ENCODE data around the gene ARHGEF37.
A peak's percentile ranks its signal among the peaks of the same experiment; 100 is the strongest.

Gene ARHGEF37

DNA sequence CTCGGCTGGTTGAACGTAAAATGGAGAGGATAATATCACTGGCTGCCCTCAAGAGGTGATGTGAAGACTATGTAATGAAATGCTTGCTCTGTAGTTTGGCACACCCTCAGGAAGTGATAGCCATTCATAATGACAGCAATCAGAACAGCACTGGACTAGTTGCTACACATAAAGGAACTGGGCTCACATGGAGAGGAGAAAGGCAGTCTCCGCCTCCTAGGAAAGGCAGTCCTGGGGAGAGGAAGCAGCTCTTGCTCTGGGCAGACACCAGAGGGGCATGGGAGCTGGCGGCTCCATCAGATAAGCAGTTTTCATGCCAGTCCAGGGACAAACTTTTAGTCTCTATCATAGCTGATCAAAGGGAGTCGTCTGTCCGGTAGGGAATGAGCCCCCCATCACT, 46.9 kb downstream of the ARHGEF37 start:
- no CpG with 5 or more reads among the region's 6 CpGs for WGBS (ENCODE audit: insufficient coverage, insufficient read length)
- peaks cover 9% of the 10 kb centered on the region; the same call in 1 of the 2 replicates for H3K4me1 ChIP-seq (ENCODE audit: control insufficient read depth, insufficient read depth, low read length)
- no peaks in the 10 kb centered on the region for H3K36me3 ChIP-seq (ENCODE audit: control insufficient read depth, insufficient read depth, low read length)
- no peaks in the 10 kb centered on the region for H3K9me3 ChIP-seq (ENCODE audit: control insufficient read depth, insufficient read depth, low read length)
- no peak for DNase-seq (ENCODE audit: low read depth, low spot score)
- no peak overlapping the region for H3K4me3 ChIP-seq (ENCODE audit: low read length)
- no peaks in the 10 kb centered on the region for H3K27me3 ChIP-seq (ENCODE audit: control insufficient read depth, insufficient read depth, low read length)
- no peak overlapping the region for H3K27ac ChIP-seq (ENCODE audit: low read length)

DNA sequence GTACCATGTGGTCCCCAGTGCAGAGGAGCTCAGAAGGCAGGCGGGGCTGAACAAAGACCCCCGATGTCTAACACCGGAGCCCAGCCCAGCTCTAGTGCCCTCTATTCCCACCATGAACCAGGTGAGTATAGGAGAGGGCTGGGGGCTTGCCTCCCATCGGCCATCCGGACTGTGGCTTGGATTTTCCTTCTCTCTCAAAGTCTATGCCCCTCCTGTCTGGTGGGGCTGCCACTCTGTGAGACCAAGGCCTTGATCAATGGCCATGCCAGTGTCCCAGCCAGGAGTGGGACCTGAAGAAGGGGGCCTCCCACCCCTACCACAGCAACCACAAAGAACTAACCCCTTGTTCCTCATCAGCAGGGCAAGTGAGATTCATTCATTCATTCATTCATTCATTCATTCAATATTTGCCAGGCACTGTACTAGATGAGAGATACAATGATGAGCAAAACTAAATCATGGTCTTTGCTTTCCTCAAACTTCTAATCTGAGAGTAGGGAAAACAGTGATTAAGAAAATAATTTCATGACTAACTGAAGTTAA, 47.6 kb downstream of the ARHGEF37 start:
- H3K36me3 ChIP-seq (ENCODE audit: control insufficient read depth, insufficient read depth, low read length) = no peaks in the 10 kb centered on the region
- no peak overlapping the region for H3K4me3 ChIP-seq (ENCODE audit: low read length)
- H3K27ac ChIP-seq (ENCODE audit: low read length) = no peak overlapping the region
- peaks cover 11% of the 10 kb centered on the region for H3K4me1 ChIP-seq (ENCODE audit: control insufficient read depth, insufficient read depth, low read length)
- no peaks in the 10 kb centered on the region for H3K9me3 ChIP-seq (ENCODE audit: control insufficient read depth, insufficient read depth, low read length)
- WGBS (ENCODE audit: insufficient coverage, insufficient read length) = no CpG with 5 or more reads among the region's 5 CpGs
- DNase-seq (ENCODE audit: low read depth, low spot score) = no peak
- H3K27me3 ChIP-seq (ENCODE audit: control insufficient read depth, insufficient read depth, low read length) = no peaks in the 10 kb centered on the region

DNA sequence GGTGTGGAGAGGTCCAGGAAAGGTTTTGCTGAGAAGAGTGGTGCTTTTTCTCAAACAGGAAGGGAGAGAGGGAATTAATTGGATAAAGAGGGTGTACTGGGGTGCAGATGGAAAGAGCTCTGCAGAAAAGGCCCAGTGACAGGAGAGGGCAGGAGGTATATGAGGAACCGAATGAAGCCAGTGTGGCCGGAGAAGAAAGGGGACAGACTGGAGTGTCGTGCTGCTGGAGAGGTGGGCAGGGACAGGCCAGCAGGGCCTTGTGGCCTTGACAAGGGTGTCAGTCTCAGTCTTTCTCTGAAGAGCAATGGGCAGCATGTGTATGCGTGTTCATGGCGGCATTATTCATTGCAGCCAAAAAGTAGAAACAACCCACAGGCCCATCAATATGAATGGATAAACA, 48.1 kb downstream of the ARHGEF37 start:
- H3K27ac ChIP-seq (ENCODE audit: low read length) = no peak overlapping the region
- no peaks in the 10 kb centered on the region for H3K9me3 ChIP-seq (ENCODE audit: control insufficient read depth, insufficient read depth, low read length)
- no peaks in the 10 kb centered on the region for H3K36me3 ChIP-seq (ENCODE audit: control insufficient read depth, insufficient read depth, low read length)
- H3K4me1 ChIP-seq (ENCODE audit: control insufficient read depth, insufficient read depth, low read length) = peaks cover 11% of the 10 kb centered on the region
- no CpG with 5 or more reads among the region's 5 CpGs for WGBS (ENCODE audit: insufficient coverage, insufficient read length)
- H3K4me3 ChIP-seq (ENCODE audit: low read length) = no peak overlapping the region
- DNase-seq (ENCODE audit: low read depth, low spot score) = no peak
- no peaks in the 10 kb centered on the region for H3K27me3 ChIP-seq (ENCODE audit: control insufficient read depth, insufficient read depth, low read length)

DNA sequence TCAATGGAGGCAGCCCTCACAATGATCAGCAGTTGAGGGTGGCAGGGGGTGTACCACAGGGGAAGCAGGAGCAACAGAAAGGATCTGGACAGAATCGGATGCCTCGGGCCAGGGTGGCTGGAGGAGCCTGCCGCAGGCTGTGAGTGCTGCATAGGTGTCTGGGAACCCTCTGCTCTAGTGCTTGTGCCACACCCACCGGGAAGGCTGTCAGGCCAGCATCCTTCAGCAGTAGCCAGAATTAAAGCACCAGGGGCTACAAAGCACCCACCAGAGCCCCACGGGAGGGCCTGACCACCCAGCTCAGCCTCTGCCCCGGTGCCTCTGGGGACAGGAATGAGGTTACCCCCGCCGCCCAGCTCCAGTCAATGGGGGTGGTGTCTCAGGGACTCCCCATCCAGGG, 49.0 kb downstream of the ARHGEF37 start:
- Histone ChIP-seq H3K27me3 (ENCODE audit: control insufficient read depth, insufficient read depth, low read length) (no peaks in the 10 kb centered on the region), H3K36me3 (ENCODE audit: control insufficient read depth, insufficient read depth, low read length) (no peaks in the 10 kb centered on the region), H3K4me3 (ENCODE audit: low read length) (no peak overlapping the region), H3K9me3 (ENCODE audit: control insufficient read depth, insufficient read depth, low read length) (no peaks in the 10 kb centered on the region), H3K4me1 (ENCODE audit: control insufficient read depth, insufficient read depth, low read length) (peaks cover 11% of the 10 kb centered on the region), H3K27ac (ENCODE audit: low read length) (no peak overlapping the region)
- WGBS (ENCODE audit: insufficient coverage, insufficient read length) = no CpG with 5 or more reads among the region's 8 CpGs
- no peak for DNase-seq (ENCODE audit: low read depth, low spot score)

DNA sequence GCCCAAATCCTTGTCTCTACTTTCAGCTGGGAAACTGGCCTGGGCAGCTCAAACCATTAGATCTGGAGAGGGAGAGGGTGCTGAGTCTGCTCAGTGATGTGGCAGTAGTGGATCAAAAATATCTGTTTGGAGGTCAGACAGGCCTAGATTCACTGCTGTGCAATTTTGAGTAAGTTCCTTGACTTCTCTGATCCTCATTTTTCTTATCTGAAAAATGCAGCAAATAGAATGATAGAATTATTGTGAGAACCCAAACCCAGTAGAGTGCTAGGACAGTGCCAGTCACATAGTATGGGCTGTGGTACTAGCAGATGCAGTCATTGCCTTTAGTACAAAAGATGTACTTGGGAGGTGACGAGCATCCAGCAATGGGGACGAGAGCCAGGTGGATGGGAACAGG, 50.2 kb downstream of the ARHGEF37 start:
- Histone ChIP-seq H3K4me1 (ENCODE audit: control insufficient read depth, insufficient read depth, low read length) (peaks cover 11% of the 10 kb centered on the region), H3K27me3 (ENCODE audit: control insufficient read depth, insufficient read depth, low read length) (no peaks in the 10 kb centered on the region), H3K4me3 (ENCODE audit: low read length) (no peak overlapping the region), H3K36me3 (ENCODE audit: control insufficient read depth, insufficient read depth, low read length) (no peaks in the 10 kb centered on the region), H3K27ac (ENCODE audit: low read length) (no peak overlapping the region), H3K9me3 (ENCODE audit: control insufficient read depth, insufficient read depth, low read length) (no peaks in the 10 kb centered on the region)
- WGBS (ENCODE audit: insufficient coverage, insufficient read length) = no CpG with 5 or more reads among the region's 2 CpGs
- no peak for DNase-seq (ENCODE audit: low read depth, low spot score)

DNA sequence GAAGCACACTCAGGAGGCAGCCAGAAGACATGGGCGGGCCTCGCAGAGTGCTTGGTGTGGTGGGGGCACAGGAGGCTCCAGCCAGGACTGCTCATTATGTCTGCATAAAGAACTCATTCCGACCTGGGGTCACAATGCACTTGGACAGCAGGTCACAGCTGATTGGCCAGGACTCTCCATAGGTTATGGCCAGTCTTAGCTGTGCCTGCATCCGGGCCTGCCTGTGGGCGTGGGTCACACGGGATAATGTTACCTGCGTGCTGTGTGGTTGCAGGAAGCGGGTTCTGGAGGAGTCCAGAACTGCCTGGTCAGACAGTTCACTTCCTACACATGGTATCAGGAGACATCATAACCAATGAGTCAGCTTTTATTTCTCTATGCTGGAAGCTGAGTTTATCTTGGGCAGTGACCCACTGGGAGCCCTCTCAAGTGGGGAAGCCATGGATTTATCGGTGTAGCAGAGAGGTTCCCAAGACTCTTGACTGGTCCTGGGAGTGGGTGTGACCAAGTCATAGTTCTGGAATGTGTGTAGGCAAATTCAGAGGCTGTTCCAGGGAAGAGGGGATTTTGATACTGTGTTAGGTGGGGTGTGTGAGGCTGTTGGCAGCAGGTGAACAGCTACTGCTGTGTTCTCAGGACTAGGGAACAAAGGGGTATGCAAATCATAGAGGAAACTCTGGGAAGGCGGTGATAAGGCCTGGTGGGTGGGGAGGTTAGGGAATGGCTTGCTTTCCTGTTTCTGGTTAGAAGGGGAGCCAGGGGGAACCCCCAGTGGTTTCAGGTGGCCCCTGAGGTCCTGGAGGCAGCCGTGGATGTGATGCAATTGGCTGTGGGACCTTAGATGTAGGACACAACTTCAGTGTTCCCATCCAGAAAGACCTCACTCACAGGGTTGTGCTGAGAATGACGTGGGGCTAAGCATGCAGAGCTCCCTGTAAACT, 51.3 kb downstream of the ARHGEF37 start:
- DNase-seq (ENCODE audit: low read depth, low spot score) = no peak

DNA sequence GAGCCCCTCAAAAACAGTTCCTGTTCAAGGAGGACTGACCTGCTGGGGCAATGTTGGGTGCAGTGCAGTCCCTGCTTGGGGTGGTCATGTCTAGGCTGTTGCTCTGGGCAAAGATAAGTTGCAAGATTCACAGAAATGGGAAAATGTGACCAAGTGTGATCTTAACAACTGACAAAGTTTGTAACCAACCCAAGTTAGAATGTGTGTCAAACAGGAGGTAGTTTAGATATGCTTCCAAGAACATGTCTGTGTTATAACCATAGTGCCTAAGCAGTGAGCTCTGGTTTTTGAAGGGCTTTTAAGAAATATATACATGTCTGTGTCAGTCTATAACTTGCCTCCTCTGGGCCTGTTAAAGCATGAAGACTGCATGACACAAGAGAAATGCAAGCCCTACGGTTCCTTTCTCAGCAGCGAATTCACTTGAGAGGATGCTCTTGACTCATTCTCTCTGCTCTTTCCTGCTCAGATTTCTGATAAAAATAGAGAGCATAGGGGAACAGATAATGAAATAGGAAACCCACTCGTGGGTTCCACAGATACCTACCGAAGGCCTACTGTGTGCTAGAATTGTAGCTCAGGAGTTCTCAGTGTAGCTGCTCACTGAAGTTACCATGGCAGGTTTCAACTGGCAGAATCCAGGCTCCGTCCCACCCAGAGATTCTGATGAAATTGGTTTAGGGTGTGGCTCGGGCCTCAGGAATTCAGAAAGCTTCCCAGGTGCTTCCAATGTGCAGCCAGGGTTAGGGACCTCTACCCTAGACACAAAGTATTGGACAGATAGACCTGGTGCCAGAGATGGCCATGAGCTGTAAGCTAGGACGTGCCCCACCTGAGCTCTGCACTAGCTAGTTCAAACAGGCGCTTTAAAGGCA, 52.4 kb downstream of the ARHGEF37 start:
- no CpG with 5 or more reads among the region's 8 CpGs for WGBS (ENCODE audit: insufficient coverage, insufficient read length)
- Histone ChIP-seq H3K27me3 (ENCODE audit: control insufficient read depth, insufficient read depth, low read length) (no peaks in the 10 kb centered on the region), H3K27ac (ENCODE audit: low read length) (no peak overlapping the region), H3K4me1 (ENCODE audit: control insufficient read depth, insufficient read depth, low read length) (peaks cover 11% of the 10 kb centered on the region), H3K4me3 (ENCODE audit: low read length) (no peak overlapping the region), H3K9me3 (ENCODE audit: control insufficient read depth, insufficient read depth, low read length) (no peaks in the 10 kb centered on the region), H3K36me3 (ENCODE audit: control insufficient read depth, insufficient read depth, low read length) (no peaks in the 10 kb centered on the region)
- DNase-seq (ENCODE audit: low read depth, low spot score) = no peak

More for the DNA sequence above, 51.3 kb downstream of the ARHGEF37 start:
- H3K9me3 ChIP-seq (ENCODE audit: control insufficient read depth, insufficient read depth, low read length) = no peaks in the 10 kb centered on the region
- H3K36me3 ChIP-seq (ENCODE audit: control insufficient read depth, insufficient read depth, low read length) = no peaks in the 10 kb centered on the region
- no peak overlapping the region for H3K4me3 ChIP-seq (ENCODE audit: low read length)
- peaks cover 11% of the 10 kb centered on the region for H3K4me1 ChIP-seq (ENCODE audit: control insufficient read depth, insufficient read depth, low read length)
- WGBS (ENCODE audit: insufficient coverage, insufficient read length) = no CpG with 5 or more reads among the region's 12 CpGs
- H3K27me3 ChIP-seq (ENCODE audit: control insufficient read depth, insufficient read depth, low read length) = no peaks in the 10 kb centered on the region
- no peak overlapping the region for H3K27ac ChIP-seq (ENCODE audit: low read length)

DNA sequence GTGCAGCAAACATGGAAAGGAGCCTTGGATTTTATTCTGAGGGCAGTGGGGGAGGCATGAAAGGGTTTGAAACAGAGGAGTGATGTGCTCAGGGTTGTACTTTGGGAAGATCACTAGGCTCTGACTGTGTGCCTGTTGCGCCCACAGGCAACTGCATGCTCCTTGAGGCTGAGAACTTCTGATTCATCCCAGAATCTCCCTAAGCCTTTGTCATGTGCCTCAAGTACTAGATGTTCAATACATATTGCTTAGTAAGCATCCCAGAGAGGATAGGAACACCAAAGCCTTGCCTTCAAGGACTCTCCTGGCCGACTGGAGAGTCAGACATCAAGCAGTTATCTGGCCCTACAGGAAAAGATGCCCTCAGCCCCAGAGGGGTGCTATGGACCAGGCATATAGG, 54.1 kb downstream of the ARHGEF37 start:
- H3K4me3 ChIP-seq (ENCODE audit: low read length) = no peak overlapping the region
- peaks cover 11% of the 10 kb centered on the region for H3K4me1 ChIP-seq (ENCODE audit: control insufficient read depth, insufficient read depth, low read length)
- no peak overlapping the region for H3K27ac ChIP-seq (ENCODE audit: low read length)
- no peak for DNase-seq (ENCODE audit: low read depth, low spot score)
- WGBS (ENCODE audit: insufficient coverage, insufficient read length) = no CpG with 5 or more reads among the region's 2 CpGs
- H3K27me3 ChIP-seq (ENCODE audit: control insufficient read depth, insufficient read depth, low read length) = no peaks in the 10 kb centered on the region
- H3K9me3 ChIP-seq (ENCODE audit: control insufficient read depth, insufficient read depth, low read length) = no peaks in the 10 kb centered on the region
- no peaks in the 10 kb centered on the region for H3K36me3 ChIP-seq (ENCODE audit: control insufficient read depth, insufficient read depth, low read length)

DNA sequence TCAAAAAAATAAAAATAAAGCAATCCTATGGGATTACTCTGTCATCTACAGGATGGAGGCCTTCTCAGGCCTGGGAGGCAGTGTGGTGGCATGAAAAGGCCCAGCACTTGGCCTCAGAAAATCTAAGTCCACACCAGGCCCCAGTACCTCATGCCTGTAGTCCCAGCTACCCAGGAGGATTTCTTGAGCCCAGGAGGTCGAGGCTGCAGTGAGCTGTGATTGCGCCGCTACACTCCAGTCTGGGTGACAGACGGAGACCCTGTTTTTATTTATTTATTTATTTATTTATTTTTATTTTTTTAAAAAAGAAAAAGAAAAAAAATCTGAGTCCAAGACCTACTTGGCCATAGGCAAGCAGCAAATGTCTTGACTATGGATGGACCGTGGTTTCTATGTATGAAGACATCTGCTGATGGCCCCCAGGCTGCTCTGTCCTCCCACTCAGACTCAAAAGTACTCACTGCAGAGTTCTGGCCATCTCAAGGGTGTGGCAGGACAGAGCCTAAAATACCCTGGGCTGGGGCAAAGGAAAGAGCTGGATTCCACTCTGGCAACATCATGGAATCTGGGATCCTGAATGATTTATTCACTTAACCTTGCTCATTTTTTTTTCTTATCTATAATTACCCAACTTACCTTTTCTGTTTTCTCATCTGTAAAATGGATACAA, 55.0 kb downstream of the ARHGEF37 start:
- WGBS (ENCODE audit: insufficient coverage, insufficient read length) = no CpG with 5 or more reads among the region's 5 CpGs
- no peak overlapping the region for H3K4me3 ChIP-seq (ENCODE audit: low read length)
- no peak for DNase-seq (ENCODE audit: low read depth, low spot score)
- H3K4me1 ChIP-seq (ENCODE audit: control insufficient read depth, insufficient read depth, low read length) = peaks cover 11% of the 10 kb centered on the region
- H3K27me3 ChIP-seq (ENCODE audit: control insufficient read depth, insufficient read depth, low read length) = no peaks in the 10 kb centered on the region
- H3K27ac ChIP-seq (ENCODE audit: low read length) = no peak overlapping the region
- H3K9me3 ChIP-seq (ENCODE audit: control insufficient read depth, insufficient read depth, low read length) = no peaks in the 10 kb centered on the region
- no peaks in the 10 kb centered on the region for H3K36me3 ChIP-seq (ENCODE audit: control insufficient read depth, insufficient read depth, low read length)

DNA sequence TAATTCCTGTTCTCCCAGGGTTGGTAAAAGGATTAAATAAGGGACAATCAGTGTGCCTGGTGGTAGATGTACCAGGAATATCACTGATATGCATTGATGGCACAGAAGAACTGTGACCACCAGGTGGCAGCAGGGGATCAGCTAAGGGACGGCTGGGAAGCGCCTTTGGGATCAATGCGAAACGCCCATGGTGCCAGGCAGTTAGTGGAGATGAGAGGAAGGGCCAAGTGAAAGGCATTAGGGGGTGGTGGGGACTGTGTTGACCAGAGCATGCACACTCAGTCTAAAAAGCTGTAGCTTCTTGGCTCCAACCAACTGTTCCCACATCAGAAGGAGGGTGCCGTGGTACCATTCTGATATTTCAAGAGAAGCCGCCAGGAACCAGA, 55.6 kb downstream of the ARHGEF37 start:
- H3K27ac ChIP-seq (ENCODE audit: low read length) = no peak overlapping the region
- H3K9me3 ChIP-seq (ENCODE audit: control insufficient read depth, insufficient read depth, low read length) = no peaks in the 10 kb centered on the region
- H3K4me3 ChIP-seq (ENCODE audit: low read length) = no peak overlapping the region
- no CpG with 5 or more reads among the region's 6 CpGs for WGBS (ENCODE audit: insufficient coverage, insufficient read length)
- DNase-seq (ENCODE audit: low read depth, low spot score) = peak; percentile 57
- H3K27me3 ChIP-seq (ENCODE audit: control insufficient read depth, insufficient read depth, low read length) = no peaks in the 10 kb centered on the region
- H3K4me1 ChIP-seq (ENCODE audit: control insufficient read depth, insufficient read depth, low read length) = peaks cover 11% of the 10 kb centered on the region
- H3K36me3 ChIP-seq (ENCODE audit: control insufficient read depth, insufficient read depth, low read length) = no peaks in the 10 kb centered on the region
